ENCODE data around the gene CHRM2. TPM values are rescaled to one million over a fixed set of nuclear protein-coding genes. Genes with fewer than 3 reads are reported as not detected.
A peak's percentile ranks its signal among the peaks of the same experiment; 100 is the strongest.

CHRM2 gene
- total RNA-seq, 6 experiments from 2014 or later = 1.1 to 4.5 (median 3.9) TPM

DNA sequence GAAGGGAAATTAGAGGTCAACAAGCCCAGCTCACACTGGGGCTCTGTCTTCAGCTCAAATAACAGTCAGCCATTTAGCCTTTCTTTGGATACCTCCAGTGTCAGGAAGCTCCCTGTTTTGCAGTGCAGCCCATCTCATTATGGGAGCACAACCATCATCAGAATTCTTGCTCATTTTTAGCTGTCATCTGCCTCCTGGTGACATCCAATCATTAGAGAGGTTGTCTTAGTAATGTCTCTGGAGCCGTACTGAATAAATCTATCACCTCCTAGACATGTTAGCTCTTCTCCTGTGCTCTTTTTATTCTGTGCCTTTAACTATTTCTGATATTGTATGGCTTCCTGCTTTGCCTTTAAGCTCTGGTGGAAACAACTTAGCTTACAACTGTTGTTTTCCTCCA is 74.5 kb downstream of the CHRM2 start:
- no peaks in the 10 kb centered on the region for H3K9me3 Mint-ChIP-seq
- H3K27me3 Mint-ChIP-seq (ENCODE audit: insufficient read depth) = no peaks in the 10 kb centered on the region
- H3K27ac Mint-ChIP-seq = no peak overlapping the region
- no peaks in the 10 kb centered on the region for H3K36me3 Mint-ChIP-seq (ENCODE audit: low read depth)
- no peak for DNase-seq
- H3K4me1 Mint-ChIP-seq (ENCODE audit: low read depth) = peaks cover 22% of the 10 kb centered on the region
- no peak overlapping the region for H3K4me3 Mint-ChIP-seq
- TF ChIP-seq, protein P1, sequence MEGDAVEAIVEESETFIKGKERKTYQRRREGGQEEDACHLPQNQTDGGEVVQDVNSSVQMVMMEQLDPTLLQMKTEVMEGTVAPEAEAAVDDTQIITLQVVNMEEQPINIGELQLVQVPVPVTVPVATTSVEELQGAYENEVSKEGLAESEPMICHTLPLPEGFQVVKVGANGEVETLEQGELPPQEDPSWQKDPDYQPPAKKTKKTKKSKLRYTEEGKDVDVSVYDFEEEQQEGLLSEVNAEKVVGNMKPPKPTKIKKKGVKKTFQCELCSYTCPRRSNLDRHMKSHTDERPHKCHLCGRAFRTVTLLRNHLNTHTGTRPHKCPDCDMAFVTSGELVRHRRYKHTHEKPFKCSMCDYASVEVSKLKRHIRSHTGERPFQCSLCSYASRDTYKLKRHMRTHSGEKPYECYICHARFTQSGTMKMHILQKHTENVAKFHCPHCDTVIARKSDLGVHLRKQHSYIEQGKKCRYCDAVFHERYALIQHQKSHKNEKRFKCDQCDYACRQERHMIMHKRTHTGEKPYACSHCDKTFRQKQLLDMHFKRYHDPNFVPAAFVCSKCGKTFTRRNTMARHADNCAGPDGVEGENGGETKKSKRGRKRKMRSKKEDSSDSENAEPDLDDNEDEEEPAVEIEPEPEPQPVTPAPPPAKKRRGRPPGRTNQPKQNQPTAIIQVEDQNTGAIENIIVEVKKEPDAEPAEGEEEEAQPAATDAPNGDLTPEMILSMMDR (IDR thresholded peaks at IDR 0.05) = no peak

DNA sequence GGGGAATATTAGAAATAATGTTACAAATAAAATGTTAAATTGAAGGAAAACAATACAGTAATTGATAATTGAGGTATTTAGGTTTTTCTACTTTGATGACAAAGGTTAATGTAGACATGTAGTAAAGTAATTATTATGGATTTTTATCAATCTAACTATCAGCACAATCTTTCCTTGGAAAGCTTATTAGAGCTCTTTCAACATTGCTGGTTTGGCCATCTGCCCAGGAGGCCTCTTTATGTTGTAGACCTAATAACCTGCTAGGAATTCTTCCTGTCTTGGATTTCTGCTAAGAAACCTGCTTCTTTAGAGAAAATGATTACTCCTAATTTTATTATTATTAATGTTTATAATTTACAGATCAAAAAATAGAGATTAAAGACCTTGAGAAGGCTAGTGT is 78.9 kb downstream of the CHRM2 start:
- peaks cover 57% of the 10 kb centered on the region for H3K4me1 Mint-ChIP-seq (ENCODE audit: low read depth)
- H3K27ac Mint-ChIP-seq = no peak overlapping the region
- H3K36me3 Mint-ChIP-seq (ENCODE audit: low read depth) = peaks cover under 1% of the 10 kb centered on the region; the same call in 1 of the 2 replicates
- no peak for DNase-seq
- no peaks in the 10 kb centered on the region for H3K9me3 Mint-ChIP-seq
- H3K4me3 Mint-ChIP-seq = no peak overlapping the region
- H3K27me3 Mint-ChIP-seq (ENCODE audit: insufficient read depth) = no peaks in the 10 kb centered on the region
- TF ChIP-seq, protein P1 (IDR thresholded peaks at IDR 0.05) = no peak

DNA sequence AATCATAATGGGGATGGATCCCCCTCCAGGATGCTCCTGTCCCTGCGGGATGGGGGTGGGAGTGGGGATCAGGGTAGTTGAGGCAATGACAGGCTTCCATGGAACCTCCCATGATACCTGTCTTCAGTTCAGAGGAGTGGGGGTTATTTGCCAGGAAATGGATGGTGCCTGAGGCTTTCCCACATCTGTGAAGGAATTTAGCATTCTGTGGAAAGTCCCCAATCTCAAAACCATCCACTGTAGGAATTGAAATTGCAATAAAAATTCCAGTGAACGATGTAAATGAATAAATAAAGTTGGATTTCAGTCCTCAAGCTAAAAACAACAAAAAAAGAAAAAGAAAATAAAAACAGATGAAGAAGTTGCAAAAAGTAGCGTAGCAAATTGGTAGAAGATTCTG is 81.9 kb downstream of the CHRM2 start:
- TF ChIP-seq, protein P1 (IDR thresholded peaks at IDR 0.05) = no peak
- Mint-ChIP-seq H3K36me3 (ENCODE audit: low read depth) (peaks cover 8% of the 10 kb centered on the region; the same call in 1 of the 2 replicates), H3K4me3 (no peak overlapping the region), H3K4me1 (ENCODE audit: low read depth) (peaks cover 80% of the 10 kb centered on the region), H3K9me3 (no peaks in the 10 kb centered on the region), H3K27me3 (ENCODE audit: insufficient read depth) (no peaks in the 10 kb centered on the region; the same call in 1 of the 2 replicates), H3K27ac (no peak overlapping the region)
- DNase-seq = no peak

DNA sequence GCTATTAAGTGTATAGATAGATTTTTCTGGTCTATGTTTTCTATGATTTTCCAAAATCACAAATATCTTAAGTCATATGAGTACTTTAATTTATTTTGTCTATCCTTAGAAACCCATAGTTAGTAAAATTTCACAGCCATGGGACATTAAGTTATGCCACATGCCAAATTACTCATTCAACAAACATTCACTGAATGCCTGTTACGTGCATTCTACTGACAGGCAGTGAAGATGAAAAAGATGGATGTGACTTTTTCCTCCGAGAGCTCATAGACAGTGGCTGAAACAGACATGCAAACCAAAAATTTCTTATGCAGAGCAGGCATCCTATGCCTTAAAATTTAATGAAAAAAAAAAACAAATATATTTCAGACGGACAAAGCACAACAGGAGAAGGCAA is 84.9 kb downstream of the CHRM2 start:
- Mint-ChIP-seq H3K4me3 (no peak overlapping the region; the same call in 1 of the 2 replicates), H3K9me3 (no peaks in the 10 kb centered on the region), H3K4me1 (ENCODE audit: low read depth) (peaks cover 93% of the 10 kb centered on the region), H3K36me3 (ENCODE audit: low read depth) (peaks cover 8% of the 10 kb centered on the region; the same call in 1 of the 2 replicates), H3K27me3 (ENCODE audit: insufficient read depth) (no peaks in the 10 kb centered on the region; the same call in 1 of the 2 replicates), H3K27ac (peak overlapping the region; percentile 45)
- DNase-seq = peak; percentile 26
- TF ChIP-seq, protein P1 (IDR thresholded peaks at IDR 0.05) = no peak

DNA sequence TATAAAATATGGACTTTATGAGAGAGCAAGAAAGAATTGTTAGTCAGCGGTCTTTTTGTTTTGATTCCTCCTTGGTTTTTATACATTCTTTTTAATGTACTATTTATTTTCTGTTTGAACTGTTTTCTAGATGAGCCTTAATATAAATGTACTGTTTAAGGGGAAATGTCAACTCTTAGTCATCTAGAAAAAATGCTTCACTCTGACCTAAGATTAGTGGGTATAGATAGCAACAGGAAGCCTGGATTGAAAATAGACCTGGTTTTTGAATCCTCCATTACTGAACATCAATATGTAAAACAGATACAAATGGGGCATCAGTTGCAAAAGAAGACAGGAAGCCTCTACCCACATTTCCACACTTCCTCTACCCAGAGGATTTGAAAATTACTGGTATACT is 87.8 kb downstream of the CHRM2 start:
- peak overlapping the region; percentile 88 for H3K27ac Mint-ChIP-seq
- H3K9me3 Mint-ChIP-seq = peaks cover 8% of the 10 kb centered on the region; the same call in 1 of the 2 replicates
- no peak overlapping the region; the same call in 1 of the 2 replicates for H3K4me3 Mint-ChIP-seq
- peak; percentile 46 for DNase-seq
- H3K4me1 Mint-ChIP-seq (ENCODE audit: low read depth) = peaks cover 80% of the 10 kb centered on the region
- H3K27me3 Mint-ChIP-seq (ENCODE audit: insufficient read depth) = no peaks in the 10 kb centered on the region; the same call in 1 of the 2 replicates
- TF ChIP-seq, protein P1 (IDR thresholded peaks at IDR 0.05) = no peak
- peaks cover 13% of the 10 kb centered on the region; the same call in 1 of the 2 replicates for H3K36me3 Mint-ChIP-seq (ENCODE audit: low read depth)

Measured in HFFc6 (cell line).